Mononuclear cell (primary cell): ENCODE data around the gene DICER1. TPM values are rescaled to one million over a fixed set of nuclear protein-coding genes. Genes with fewer than 3 reads are reported as not detected.
"Not testable (repeated sequence)": the region's sequence is repeated elsewhere in the genome, so short reads cannot be mapped to it uniquely, and the experiment has no call there.

ENCODE experiments used
- H3K27me3 ChIP-seq: 2 replicates; pipeline ENCODE4 v1.6.0; 2011; ENCODE audit warnings: low read length, control low read depth; ENCODE audit not compliant: insufficient read depth
- H3K4me1 ChIP-seq: 2 replicates; pipeline ENCODE4 v1.5.1; 2011; ENCODE audit warnings: mild to moderate bottlenecking, low read length, control low read depth; ENCODE audit not compliant: insufficient read depth
- H3K4me3 ChIP-seq: 2 replicates; pipeline ENCODE4 v1.5.1; 2011; ENCODE audit warnings: mild to moderate bottlenecking, low read length, moderate library complexity
- H3K9me3 ChIP-seq: 2 replicates; pipeline ENCODE4 v1.5.1; 2011; ENCODE audit warnings: low read depth, mild to moderate bottlenecking, control low read depth, low read length
- total RNA-seq: library from RNA; depleted of rRNA; stranded (reverse); fragments of >200 nt; gene quantifications from one replicate; pipeline ENCODE4 v1.2.3, GENCODE V29; 2012

Gene DICER1
- total RNA-seq, 1 donor: 99.5 TPM

DNA sequence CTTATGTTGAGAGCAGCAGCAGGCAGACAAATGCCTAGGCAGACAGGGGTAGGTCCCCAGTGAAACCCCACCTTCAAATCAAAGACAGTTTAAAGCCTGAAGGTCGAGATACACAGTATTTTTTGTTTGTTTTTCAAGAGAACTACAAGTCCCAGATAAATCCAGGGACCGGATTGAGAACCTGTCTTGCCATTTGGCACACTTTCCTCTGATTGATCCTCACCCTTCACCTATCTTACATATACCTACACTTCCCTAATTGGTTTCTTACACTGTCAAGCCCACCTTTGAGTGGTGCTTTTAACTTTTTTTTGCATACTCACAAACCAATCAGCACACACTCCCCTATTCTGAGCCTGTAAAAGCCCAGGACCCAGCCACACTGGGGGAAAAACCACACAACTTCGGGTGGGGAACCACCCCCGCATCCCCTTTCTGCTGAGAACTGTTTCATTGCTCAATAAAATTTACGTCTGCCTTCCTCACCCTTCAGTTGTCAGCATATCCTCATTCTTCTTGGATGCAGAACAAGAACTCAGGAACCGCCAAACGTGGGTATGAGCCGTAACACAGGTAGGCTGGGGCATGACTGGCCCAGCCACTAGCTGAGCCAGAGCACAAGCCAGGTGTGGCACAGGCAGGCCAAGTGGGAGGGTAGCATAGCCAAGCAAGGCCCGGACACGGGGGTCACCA, 11.1 kb downstream of the DICER1 start:
- no peak overlapping the region for H3K4me3 ChIP-seq
- peaks cover 40% of the 10 kb centered on the region for H3K4me1 ChIP-seq
- H3K9me3 ChIP-seq: peaks cover 7% of the 10 kb centered on the region
- no peaks in the 10 kb centered on the region for H3K27me3 ChIP-seq

DNA sequence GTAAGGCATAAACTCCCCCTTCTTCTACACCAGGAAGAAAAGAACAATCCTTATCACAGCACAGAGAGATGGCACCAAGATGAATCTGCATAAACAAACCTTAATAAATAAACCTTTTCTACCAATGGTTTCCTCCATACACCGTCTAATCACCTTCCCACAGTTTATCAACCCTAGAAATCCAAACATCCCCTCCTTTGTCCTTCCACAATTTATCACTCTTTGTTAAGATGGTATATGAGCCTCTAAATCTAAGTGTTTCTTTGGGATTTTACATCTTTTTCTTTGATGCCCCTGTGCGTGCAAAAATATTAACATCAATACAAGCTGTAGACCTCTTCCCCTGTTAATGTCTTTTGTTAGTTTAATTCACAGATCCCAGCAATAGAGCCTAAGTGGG, 12.5 kb downstream of the DICER1 start:
- peaks cover 45% of the 10 kb centered on the region for H3K4me1 ChIP-seq
- H3K4me3 ChIP-seq: no peak overlapping the region
- peaks cover 7% of the 10 kb centered on the region for H3K9me3 ChIP-seq
- H3K27me3 ChIP-seq: no peaks in the 10 kb centered on the region

DNA sequence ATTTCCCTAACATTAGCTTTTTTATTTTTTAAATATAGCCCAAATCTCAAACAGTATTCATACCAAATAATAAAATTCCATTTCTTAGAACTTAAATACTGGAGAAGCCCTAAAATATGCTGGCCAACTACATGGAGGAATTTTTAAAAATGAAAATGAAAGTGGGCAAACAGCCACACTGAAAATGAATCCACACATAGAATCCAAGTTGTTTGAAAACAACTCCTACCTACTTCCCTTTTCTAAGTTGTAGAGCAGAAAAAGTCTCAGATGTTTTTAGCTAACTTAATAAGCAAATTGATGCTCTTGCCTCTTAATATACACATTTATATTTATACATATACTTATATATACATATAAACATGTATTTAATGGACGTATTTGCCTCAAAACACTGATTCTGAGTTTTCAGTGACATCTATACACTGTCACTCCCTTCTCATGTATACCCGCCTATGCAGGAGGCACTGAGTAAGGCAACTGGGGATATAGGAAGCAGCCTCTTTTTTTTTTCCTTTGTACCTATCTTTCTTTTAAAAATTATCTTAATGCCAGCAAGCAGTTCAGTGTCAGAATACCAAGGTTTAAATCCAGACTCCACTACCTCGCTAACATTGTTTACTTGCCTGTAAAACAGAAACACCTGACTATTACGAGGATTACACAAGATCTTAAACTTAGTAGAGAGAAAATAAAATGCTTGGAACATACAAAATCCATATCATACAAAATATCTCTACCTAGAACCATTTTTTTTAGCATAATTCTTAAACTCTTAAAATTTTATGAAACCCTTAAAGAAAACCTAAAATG, 13.3 kb downstream of the DICER1 start:
- H3K4me1 ChIP-seq: peaks cover 46% of the 10 kb centered on the region
- peaks cover 7% of the 10 kb centered on the region for H3K9me3 ChIP-seq
- H3K4me3 ChIP-seq: no peak overlapping the region
- H3K27me3 ChIP-seq: no peaks in the 10 kb centered on the region

DNA sequence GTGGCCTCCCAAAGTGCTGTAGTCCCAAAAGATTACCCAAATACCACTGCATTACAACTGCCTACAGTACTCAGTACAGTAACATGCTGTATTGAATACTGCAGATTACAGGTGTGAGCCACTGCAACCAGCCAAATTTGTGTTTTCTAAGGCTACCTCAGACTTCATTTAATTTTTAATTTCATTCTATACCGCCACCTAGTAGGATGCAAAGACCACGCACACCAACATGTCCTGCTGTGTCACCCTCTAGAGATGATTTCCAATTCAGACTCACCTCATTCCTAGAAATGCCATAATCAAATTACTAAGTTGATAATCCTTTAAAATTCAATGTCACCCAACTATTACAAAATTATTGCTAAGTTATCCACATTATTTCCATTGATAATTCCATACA, 15.1 kb downstream of the DICER1 start:
- Histone ChIP-seq H3K9me3 (peaks cover 7% of the 10 kb centered on the region), H3K4me3 (no peak overlapping the region), H3K27me3 (no peaks in the 10 kb centered on the region), H3K4me1 (peaks cover 38% of the 10 kb centered on the region)

DNA sequence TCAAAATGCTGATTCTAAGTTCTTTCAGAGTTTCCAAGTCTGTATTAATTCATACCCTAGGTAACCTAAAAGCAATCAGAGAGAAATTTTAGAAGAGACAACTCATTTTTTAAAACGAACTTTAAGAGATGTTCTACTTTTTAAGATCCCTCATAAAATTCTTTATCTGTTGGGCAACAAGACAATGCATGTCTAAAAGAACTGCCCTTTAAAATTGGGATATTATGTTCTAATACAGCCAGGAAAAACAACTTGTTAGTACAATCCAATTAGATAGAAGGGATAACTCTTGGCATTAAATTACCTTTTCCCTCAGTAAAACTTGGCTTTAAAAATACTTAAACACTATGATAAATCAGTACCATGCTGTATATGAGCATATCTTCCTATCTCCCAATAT, 15.6 kb downstream of the DICER1 start:
- peaks cover 33% of the 10 kb centered on the region for H3K4me1 ChIP-seq

DNA sequence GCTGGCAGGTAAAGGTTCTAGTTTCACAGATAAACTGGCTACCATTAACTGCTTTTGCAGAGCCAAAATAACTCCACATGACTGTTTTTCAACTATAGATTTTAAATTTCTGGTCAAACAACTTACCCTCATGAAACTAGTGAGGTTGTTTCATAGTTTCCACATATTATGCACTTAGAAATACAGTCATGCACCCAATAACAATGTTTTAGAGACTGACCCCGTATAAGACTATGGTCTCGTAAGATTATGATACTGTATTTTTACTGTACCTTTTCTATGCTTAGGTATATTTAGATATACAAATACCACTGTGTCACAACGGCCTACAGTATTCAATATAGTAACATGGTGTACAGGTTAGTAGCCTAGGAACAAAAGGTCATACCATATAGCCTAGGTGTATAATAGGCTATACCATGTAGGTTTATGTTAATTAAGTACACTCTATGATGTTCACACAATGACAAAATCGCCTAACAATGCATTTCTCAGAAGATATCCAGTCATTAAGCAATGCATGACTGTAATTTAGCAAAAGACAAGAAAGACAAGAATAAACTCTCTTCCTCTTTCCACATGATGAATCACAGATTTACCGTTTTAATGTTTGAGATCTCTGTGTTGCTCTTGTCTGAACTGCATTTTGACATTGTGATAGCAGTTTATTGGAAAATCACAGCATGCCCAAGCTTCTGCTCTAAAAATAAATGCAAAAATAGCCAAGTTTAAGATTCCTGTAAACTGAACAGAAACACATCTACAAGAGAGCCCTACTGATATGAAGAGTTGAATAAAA, 17.1 kb downstream of the DICER1 start:
- peaks cover 25% of the 10 kb centered on the region for H3K4me1 ChIP-seq
- peaks cover 6% of the 10 kb centered on the region for H3K9me3 ChIP-seq
- H3K27me3 ChIP-seq: no peaks in the 10 kb centered on the region
- no peak overlapping the region for H3K4me3 ChIP-seq

More for the DNA sequence above, 15.6 kb downstream of the DICER1 start:
- Histone ChIP-seq H3K4me3 (no peak overlapping the region), H3K9me3 (peaks cover 7% of the 10 kb centered on the region), H3K27me3 (no peaks in the 10 kb centered on the region)

DNA sequence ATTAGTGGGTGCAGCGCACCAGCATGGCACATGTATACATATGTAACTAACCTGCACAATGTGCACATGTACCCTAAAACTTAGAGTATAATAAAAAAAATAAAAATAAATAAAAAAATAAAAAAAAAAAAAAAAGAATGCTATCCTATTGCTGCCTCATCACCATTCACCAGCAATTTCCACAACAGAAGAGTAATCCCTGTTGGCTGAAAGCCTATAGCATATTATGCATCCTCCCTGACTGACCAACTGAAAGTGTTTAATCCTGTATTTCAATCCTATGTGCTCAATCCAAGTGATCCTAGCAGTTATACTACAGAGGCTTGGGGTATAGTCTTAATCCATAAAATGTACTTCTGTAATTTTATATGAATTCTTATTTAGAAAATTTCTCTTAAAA, 18.5 kb downstream of the DICER1 start:
- Histone ChIP-seq H3K4me3 (no peak overlapping the region), H3K27me3 (no peaks in the 10 kb centered on the region), H3K9me3 (no peaks in the 10 kb centered on the region), H3K4me1 (peaks cover 21% of the 10 kb centered on the region)

DNA sequence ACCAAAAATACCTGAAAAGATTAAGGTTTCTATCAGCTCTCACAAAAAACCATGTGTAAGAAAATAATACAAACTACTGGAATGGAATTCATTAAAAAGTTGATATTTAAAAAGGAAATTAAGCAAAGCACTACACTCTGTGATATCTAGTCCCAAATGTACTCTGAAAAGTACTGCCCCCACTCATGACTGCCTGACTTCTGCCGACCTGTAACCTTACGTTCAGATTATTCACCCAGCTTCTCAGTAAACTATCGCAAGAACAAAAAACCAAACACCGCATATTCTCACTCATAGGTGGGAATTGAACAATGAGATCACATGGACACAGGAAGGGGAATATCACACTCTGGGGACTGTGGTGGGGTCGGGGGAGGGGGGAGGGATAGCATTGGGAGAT, 18.9 kb downstream of the DICER1 start:
- not testable (repeated sequence) for H3K4me3 ChIP-seq, H3K9me3 ChIP-seq, H3K27me3 ChIP-seq
- H3K4me1 ChIP-seq: peaks cover 18% of the 10 kb centered on the region

DNA sequence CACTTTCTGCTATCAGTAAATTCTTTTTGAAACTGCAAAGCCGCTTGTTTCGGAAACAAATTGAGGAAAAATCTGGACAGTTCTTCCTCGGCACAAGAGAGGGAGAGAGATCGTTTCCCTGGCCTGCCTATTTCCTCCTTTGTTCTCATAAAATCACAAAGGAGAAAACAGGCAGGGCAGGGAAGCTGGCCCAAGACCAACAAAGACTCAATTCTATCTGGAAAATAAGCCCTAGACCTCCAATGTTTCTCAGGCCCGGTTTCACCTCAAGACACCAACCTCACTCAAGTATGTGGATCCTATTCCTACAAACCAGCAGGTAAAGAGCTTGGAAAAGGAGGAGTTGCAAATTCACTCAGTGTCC, 19.5 kb downstream of the DICER1 start:
- peaks cover 14% of the 10 kb centered on the region for H3K4me1 ChIP-seq
- H3K27me3 ChIP-seq: no peaks in the 10 kb centered on the region
- H3K9me3 ChIP-seq: no peaks in the 10 kb centered on the region
- no peak overlapping the region for H3K4me3 ChIP-seq

DNA sequence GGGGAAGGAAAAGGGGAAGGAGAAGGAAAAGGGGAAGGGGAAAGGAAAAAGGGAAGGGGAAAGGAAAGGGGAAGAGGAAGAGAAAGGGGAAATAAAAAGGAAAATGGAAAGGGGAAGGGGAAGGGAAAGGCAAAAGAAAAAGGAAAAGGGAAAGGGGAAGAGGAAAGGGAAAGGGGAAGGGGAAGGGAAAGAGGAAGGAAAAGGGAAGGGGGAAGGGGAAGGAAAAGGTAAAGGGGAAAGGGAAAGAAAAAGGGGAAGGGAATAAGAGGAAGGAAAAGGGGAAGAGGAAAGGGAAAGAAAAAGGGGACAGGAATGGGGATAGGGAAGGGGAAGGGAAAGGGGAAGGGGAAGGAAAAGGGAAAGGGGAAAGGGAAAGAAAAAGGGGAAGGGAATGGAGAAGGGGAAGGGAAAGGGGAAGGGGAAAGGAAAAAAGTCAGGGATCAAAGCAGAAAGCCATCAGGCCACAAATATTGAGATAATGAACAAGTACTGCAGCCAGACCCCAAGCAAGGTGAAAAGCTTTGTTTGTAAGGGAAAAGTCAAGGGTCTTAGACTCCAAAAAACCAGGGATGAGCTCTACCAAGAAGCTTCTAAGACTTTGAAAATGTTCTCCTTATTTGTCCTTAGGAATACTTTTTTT, 20.0 kb downstream of the DICER1 start:
- peaks cover 13% of the 10 kb centered on the region for H3K4me1 ChIP-seq
- no peak overlapping the region for H3K4me3 ChIP-seq
- H3K9me3 ChIP-seq: no peaks in the 10 kb centered on the region
- no peaks in the 10 kb centered on the region for H3K27me3 ChIP-seq

DNA sequence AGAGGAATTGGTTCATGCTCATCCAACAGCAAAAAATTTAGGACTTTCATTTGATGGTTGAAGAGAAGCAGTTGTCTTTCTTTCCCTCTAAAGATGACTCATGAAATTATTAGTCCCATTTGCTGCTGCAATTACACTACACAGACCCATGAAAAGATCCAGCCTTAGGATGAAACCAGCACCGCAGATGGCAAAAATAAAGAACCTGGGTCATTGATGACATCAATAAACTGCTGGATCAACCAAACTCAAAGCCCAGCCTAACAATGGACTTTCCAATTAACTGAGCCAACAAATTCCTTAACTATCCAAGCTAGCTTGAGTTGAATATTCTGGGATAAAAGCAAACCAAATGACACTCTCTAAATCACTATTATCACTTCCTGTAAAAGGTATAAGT, 20.7 kb downstream of the DICER1 start:
- H3K9me3 ChIP-seq: no peaks in the 10 kb centered on the region
- no peak overlapping the region for H3K4me3 ChIP-seq
- peaks cover 9% of the 10 kb centered on the region for H3K4me1 ChIP-seq
- no peaks in the 10 kb centered on the region for H3K27me3 ChIP-seq

DNA sequence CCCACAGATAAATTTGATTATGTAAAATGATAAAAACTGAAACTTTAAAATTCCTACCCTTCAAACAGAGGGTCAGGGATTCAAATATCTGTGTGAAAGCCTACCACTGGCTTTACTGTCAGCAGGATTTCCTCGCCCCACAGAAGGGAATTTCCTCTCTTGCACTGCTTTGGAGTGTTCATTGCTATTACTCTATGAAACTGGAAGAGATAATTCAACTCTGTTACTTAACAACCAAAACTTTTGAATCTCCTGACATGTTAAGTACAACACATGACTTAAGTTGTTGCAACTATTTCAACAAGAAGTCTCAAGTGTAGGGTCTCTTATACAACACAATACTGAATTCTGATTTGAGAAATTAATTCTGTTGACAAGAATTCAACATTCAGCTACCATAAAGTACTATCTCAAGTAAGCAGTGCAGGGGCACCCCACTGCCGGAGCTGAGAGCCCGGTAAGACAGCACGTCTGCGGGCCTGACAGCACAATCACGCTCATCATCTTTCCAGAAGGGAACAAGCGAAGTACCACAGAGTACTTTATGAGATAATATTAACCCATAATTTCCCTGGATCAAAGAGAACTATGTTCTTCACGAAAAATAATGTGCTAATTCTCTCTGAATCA, 22.9 kb downstream of the DICER1 start:
- no peak overlapping the region for H3K4me3 ChIP-seq
- no peaks in the 10 kb centered on the region for H3K9me3 ChIP-seq
- no peaks in the 10 kb centered on the region for H3K27me3 ChIP-seq
- H3K4me1 ChIP-seq: no peaks in the 10 kb centered on the region

DNA sequence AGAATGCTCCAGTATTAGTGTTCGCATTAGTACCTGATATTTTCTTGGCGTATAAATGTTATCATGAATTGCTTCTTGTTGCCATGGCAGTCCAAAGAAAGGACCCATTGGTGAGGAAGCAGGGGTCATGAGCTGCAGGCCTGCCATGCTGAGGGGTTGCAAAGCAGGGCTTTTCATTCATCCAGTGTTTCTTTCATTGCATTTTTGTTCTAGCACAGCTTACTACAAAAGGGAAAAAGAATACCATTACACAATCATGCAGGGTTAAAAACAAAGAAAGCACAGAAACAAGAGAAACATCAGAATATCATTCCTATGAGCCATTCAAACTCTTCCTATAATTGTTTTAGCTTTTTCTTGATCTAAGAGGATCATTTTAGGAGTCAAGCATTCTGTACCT, 24.0 kb downstream of the DICER1 start:
- Histone ChIP-seq H3K9me3 (no peaks in the 10 kb centered on the region), H3K27me3 (no peaks in the 10 kb centered on the region), H3K4me3 (no peak overlapping the region)

DNA sequence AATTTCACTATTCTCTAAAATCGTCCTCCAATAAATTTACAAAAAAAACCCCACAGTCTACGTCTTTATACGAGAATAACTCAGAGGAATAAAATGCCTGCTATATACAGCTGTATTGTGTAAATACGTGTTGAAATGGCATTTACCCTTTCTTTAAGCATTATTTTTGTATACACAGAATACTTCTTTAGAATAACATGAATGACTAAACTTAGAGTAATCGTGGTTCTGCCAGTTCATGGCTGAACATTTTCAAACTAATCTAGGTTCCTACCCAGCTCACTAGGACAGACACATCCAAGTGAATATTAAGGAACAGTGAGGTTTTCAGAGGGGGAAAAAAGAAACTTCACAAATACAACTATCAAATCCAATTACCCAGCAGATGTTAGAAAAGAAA, 24.6 kb downstream of the DICER1 start:
- Histone ChIP-seq H3K4me1 (no peaks in the 10 kb centered on the region), H3K27me3 (no peaks in the 10 kb centered on the region), H3K4me3 (no peak overlapping the region), H3K9me3 (no peaks in the 10 kb centered on the region)

More for the DNA sequence above, 24.0 kb downstream of the DICER1 start:
- no peaks in the 10 kb centered on the region for H3K4me1 ChIP-seq
